NOMO-1 treated with dmso at 0.1 percent for 144 hours (cell line): ENCODE data around the gene CCDC88A.
"Not testable (repeated sequence)": the region's sequence is repeated elsewhere in the genome, so short reads cannot be mapped to it uniquely, and the experiment has no call there.

Experiments
- DNase-seq: peaks from one replicate; lab custom pipeline; 2025; ENCODE audit not compliant: unreplicated experiment; lab: John Stamatoyannopoulos, UW

Gene CCDC88A

GRCh38 chr2:55311444-55311870 lies 108.2 kb downstream of the CCDC88A start:
- no peak for DNase-seq

- no peak for DNase-seq
Observed at GRCh38 chr2:55309446-55309845, 110.2 kb downstream of the CCDC88A start.

GRCh38 chr2:55302241-55302640 lies 117.4 kb downstream of the CCDC88A start:
- DNase-seq = no peak

GRCh38 chr2:55301277-55301676 lies 118.4 kb downstream of the CCDC88A start:
- DNase-seq = no peak

- no peak for DNase-seq
Observed at GRCh38 chr2:55296393-55296792, 123.3 kb downstream of the CCDC88A start.

GRCh38 chr2:55283083-55283482 lies 136.6 kb downstream of the CCDC88A start:
- no peak for DNase-seq

- DNase-seq = peak; percentile 87
Observed at GRCh38 chr2:55282110-55282917, 137.3 kb downstream of the CCDC88A start.

GRCh38 chr2:55280851-55281546 lies 138.7 kb downstream of the CCDC88A start:
- DNase-seq = not testable (repeated sequence)

- DNase-seq = not testable (repeated sequence)
Observed at GRCh38 chr2:55279859-55280424, 139.7 kb downstream of the CCDC88A start.

GRCh38 chr2:55279214-55279835 lies 140.3 kb downstream of the CCDC88A start:
- not testable (repeated sequence) for DNase-seq

- no peak for DNase-seq
Observed at GRCh38 chr2:55277310-55277709, 142.3 kb downstream of the CCDC88A start.

- DNase-seq = not testable (repeated sequence)
Observed at GRCh38 chr2:55274346-55274745, 145.3 kb downstream of the CCDC88A start.

GRCh38 chr2:55269645-55269990 lies 150.0 kb downstream of the CCDC88A start:
- no peak for DNase-seq

GRCh38 chr2:55268907-55269644 lies 150.6 kb downstream of the CCDC88A start, which contains the start of gene MTIF2:
Gene MTIF2, minus strand, starts transcription at chr2:55269231. Its CDS starts 5,373 bp downstream, at chr2:55263858.
- DNase-seq = peak; percentile 93

- DNase-seq = no peak
Observed at GRCh38 chr2:55268288-55268906, 151.3 kb downstream of the CCDC88A start.

GRCh38 chr2:55259586-55259985 lies 160.1 kb downstream of the CCDC88A start:
- not testable (repeated sequence) for DNase-seq

- no peak for DNase-seq
Observed at GRCh38 chr2:55252832-55253231, 166.8 kb downstream of the CCDC88A start.

- no peak for DNase-seq
Observed at GRCh38 chr2:55247025-55247424, 172.6 kb downstream of the CCDC88A start.

GRCh38 chr2:55245411-55245810 lies 174.2 kb downstream of the CCDC88A start:
- DNase-seq = no peak

GRCh38 chr2:55242617-55243016 lies 177.0 kb downstream of the CCDC88A start:
- no peak for DNase-seq
